Measurements from ENCODE around the gene PRIM2.

DNA sequence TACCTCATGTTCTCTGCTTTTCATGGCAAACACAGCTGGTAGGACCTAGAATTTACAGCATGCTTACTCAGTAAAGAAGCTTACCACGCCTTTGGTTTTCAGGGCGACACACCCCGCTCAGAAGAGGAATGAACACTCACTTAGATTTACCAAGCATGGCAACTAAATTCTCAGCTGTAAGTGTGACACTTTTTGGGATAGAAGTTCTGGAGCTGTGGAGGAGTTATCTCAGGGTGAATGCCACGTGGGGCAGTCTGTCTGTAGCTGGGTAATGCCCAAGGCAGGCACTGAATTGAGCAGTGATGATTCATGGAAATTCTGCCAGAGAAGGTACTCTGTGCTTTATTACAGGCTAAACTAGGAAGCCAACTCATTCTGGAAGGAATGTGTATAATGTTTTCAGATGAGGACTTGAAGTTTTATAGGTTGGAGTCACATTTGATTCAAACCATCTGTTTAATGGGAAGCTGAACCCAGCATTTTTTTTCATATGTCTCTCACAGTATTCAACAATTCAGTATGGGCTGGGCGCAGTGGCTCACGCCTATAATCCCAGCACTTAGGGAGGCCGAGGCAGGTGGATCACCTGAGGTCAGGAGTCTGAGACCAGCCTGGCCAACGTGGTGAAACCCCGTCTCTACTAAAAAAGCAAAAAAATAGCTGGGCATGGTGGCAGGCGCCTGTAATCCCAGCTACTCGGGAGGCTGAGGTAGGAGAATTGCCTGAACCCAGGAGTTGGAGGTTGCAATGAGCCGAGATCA lies 3.5 kb upstream of the PRIM2 start:
- TF ChIP-seq, protein P1, sequence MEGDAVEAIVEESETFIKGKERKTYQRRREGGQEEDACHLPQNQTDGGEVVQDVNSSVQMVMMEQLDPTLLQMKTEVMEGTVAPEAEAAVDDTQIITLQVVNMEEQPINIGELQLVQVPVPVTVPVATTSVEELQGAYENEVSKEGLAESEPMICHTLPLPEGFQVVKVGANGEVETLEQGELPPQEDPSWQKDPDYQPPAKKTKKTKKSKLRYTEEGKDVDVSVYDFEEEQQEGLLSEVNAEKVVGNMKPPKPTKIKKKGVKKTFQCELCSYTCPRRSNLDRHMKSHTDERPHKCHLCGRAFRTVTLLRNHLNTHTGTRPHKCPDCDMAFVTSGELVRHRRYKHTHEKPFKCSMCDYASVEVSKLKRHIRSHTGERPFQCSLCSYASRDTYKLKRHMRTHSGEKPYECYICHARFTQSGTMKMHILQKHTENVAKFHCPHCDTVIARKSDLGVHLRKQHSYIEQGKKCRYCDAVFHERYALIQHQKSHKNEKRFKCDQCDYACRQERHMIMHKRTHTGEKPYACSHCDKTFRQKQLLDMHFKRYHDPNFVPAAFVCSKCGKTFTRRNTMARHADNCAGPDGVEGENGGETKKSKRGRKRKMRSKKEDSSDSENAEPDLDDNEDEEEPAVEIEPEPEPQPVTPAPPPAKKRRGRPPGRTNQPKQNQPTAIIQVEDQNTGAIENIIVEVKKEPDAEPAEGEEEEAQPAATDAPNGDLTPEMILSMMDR (IDR thresholded peaks at IDR 0.05; ENCODE audit: insufficient read depth, low read length, poor library complexity, severe bottlenecking): no peak
- TF ChIP-seq EZH2phosphoT487 (conservative IDR thresholded peaks at IDR 0.05; ENCODE audit: low read length): no peak
